Stimulated activated CD4-positive, alpha-beta T cell treated with anti-CD3 and anti-CD28 coated beads, Interleukin-4, amount 100 ng/mL, for 1 hour (primary cell): Measurements from ENCODE around the gene SLCO2A1.

Experiments
- DNase-seq: peaks from one replicate; pipeline ENCODE4 v3.0.0-alpha.2; 2020

SLCO2A1 gene

GRCh38 chr3:133944641-133945380 lies 84.9 kb downstream of the SLCO2A1 start:
- no peak for DNase-seq

GRCh38 chr3:133944181-133944580 lies 85.5 kb downstream of the SLCO2A1 start:
- DNase-seq = no peak

- no peak for DNase-seq
Observed at GRCh38 chr3:133943639-133944141, 86.0 kb downstream of the SLCO2A1 start.

DNA sequence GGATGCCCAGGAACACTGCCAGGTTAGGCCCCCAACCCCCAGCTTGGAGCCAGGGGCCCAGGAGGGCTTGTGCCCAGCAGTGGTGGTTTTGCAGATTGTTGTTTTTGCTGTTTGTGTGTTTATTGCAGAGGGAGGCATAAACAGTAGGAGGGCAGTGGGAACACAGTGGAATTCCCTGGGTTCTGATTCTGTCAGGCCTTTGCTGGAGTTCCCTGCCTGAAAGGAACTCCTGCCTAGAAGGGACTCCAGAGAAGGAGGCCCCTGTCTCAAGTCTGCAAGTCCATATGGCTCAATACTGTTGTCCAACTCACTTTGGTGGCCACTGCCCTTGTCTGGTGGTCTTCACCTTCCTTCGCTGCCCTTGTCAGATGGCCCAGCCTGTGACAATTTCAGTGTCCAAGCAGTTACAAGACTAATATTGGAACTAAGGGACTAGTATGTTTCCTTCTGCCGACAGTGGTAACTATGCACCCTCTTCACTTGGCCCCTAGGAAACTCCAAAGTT lies 86.6 kb downstream of the SLCO2A1 start:
- no peak for DNase-seq

- no peak for DNase-seq
Observed at GRCh38 chr3:133941415-133941821, 88.3 kb downstream of the SLCO2A1 start.

DNA sequence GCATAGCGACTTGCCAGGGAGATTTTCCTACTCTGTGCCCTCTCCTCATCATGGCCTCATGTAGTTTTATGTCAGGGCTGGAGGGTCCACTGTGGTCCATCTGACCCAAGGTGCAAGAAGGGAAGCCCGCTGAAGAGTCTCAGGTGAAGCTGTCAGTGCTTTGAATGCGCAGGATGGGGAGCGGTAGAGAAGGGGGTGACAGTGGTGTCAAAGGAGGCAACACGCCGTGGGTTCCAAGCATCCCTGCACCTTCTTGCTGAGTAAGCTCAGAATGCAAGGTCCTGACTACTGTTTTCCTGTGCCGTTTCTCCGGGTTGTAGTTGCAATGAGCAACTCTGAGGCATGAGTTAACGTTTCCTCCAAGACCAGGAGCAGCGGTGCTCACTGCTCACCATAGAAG lies 89.2 kb downstream of the SLCO2A1 start:
- no peak for DNase-seq

DNA sequence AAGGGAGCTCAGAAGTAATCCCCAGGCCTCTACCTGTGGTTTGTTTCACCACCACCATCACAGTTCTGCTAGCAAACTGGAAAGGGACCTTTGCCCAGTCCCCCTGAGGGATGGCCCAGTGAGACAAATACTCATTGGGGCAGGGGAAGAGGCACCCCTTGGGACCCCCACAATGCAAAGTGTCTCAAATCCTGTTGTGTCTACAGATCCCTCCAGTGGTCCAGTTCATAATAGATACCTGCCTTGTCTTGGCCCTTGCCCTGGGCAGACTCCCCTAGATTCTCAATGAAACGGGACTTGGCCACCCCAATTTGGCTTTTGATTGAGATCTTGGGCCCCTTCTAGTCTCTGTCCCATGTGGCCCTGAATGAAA lies 90.3 kb downstream of the SLCO2A1 start:
- no peak for DNase-seq

DNA sequence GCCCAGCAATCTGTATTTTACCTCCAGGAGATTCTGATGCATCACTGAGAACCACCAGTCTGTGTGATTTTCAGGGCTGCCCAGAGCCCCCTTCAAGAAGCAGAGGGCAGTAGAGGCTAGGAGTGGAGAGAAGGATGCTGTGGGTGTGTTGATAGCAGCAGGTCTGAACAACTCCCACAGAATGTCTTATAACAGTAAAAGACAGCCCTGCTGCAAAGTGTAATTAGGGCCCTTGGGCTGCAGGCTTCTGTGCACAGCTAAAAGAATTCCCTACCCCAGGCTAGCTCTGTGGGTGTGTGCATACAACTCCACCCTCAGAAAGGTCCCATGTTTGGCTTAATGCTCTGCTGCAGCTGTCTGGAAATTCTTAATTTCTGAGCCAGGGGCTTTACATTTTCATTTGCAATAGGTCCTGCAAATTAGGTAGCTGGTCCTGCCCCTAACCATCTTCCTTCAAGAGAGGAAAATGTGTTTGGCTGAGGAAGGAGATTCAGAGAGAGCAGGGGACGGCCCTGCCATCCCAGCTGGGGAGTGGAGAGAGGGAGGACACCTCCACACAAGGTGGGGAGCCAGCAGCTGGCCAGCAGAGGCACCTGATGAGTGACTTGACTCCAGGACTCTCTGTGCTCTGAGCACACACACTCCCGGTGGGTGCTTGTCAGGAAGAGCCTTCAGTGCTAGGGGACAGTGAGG lies 90.8 kb downstream of the SLCO2A1 start:
- no peak for DNase-seq

DNA sequence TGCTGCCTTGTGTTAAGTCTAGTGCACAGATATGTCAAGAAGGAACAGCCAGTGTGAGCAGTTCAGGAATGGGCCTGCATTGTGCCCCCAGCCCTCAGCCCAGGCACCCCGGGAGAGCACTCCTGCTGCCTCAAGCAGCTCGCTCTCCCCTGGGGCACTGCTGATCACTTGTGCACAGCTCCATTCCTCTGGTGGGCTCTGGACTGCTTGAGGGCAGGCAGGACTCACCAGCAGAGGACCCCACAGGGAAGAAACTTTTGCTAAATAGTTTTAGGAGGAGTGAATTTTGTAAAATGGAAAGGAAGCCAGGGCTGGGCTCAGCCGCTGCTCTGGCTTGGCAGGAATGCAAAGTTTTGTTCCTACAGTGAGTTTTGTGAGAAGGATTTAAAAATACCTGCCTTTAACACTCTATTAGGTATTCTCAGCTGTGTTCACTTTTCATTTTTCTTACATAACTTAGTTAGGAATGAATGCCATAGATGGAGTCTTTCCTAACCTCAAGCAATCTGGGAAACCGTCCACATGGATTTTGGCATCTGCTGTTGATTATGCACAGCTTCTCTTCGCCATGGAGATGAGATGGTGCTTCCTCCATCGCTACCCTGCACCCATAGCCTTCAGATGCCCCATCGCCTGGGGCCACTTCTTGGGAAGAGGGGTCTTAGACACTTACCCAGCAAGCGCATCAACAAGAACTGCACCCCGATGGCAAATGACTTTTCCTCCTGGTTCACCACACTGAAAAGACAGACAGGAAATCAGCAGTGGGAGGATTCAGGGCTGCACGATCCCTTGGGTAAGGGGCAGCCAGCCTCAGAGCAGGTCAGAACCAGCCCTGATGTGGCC lies 91.7 kb downstream of the SLCO2A1 start:
- no peak for DNase-seq

DNA sequence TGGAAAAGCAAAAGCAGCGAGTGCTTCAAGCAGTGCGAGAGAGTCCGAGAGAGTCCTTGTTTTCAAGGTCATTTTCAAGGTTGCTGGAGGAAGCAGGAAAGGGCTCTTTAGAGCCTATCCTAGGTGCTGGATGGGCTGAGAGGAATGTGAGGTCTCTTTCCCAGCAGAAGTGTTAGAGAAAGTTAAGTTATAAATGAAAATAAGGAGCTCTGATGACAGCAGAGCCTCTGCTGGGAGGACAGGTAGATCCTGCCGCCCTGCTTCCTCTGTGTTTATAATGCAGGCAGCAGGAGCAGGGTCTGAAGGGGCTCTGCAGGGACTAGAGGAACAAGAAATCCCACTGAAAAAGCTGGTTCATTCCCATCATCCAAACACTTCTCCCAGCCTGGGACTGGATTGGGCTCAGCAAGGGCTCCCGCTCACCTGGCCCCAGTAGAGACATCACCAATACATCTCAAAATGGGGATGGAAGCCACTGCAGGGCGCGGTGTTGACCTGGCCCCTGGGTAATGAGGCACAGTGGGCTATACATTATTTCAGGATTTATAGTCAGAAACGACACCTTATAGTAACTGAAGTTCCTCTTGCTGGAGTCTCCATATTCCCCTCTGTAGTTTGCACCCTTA lies 92.6 kb downstream of the SLCO2A1 start:
- no peak for DNase-seq

DNA sequence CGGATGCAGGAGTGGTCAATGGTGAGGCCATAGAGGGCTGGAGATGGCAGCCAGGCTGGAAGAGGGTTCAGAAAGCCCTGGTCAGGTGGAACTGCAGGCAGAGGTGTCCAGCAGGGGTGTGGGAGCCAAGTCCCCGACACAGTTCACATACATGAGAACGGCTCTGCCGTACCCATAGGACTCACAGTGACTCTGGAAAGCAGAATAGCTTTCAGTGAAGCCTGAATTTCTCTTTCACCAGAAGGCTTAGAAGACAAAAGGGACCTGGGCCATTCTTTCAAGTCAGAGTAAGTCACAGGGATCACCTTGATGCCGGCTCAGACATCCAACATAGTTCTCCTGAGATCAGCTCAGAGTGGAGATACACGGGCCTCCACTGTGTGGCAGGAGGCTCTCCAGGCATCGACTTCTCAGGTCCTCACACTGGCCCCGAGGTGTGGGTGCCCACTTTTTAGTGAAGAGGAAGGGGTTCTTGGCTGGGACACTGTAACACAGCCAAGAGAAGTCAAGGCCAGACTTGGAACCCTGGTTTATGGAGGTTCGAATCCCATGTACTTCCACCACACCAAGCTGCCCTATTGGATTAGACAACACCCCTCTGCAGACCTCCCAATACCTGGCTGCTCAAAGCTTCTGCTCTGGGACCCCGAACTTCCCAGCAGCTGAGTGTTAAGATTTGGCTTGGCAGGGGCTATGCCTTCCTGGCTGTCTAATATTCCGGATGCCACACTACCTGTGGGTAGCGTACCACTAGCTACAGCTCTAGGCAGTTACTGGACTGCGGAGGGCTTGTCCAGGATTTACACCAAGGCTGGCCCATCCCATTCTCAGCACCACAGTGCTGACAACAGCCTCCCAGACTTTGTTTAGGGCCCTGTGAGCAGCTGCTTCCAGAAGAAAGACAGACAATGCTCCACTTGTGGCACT lies 93.6 kb downstream of the SLCO2A1 start:
- DNase-seq = no peak

DNA sequence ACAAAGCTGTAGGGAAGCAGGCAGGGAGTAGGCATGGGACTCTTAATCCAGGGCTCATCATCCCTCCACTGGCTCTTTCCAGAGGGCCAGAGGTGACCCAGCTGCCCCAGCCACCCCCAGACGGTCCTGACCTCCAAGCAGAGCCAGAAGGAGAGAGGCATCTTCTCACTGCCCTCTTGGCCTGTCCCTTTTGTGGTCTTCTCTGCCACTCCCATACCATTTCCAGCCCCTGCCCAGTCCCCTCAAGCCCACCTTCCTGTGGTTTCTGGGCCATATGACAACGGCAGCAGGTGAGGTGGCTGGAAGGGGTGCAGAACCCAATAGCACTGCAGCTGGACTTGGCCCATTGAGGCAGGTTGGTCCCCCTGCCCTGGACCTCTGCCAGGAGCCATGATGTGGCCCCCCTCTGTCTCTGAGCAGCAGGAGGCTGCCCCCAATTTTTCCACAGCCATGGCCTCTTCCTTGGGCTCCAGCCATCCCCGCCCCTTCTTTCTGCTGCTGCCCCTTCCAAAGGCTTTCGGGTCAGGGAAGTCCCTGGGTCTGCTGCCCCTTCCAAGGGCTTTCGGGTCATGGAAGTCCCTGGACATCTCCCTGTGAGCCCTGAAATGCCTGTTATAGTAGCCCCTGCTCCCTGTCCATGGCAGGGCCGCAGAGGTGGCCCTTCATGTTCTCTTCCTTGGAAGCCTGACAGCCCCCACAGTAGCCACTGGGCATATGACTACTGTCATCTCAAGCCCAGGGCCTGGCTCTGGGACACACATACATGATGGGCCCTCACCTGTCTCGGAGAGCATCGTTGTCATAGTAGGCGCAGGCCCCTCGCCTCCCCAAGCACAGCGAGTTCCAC lies 94.5 kb downstream of the SLCO2A1 start:
- DNase-seq = no peak

- no peak for DNase-seq
Observed at GRCh38 chr3:133934073-133934970, 95.4 kb downstream of the SLCO2A1 start.

DNA sequence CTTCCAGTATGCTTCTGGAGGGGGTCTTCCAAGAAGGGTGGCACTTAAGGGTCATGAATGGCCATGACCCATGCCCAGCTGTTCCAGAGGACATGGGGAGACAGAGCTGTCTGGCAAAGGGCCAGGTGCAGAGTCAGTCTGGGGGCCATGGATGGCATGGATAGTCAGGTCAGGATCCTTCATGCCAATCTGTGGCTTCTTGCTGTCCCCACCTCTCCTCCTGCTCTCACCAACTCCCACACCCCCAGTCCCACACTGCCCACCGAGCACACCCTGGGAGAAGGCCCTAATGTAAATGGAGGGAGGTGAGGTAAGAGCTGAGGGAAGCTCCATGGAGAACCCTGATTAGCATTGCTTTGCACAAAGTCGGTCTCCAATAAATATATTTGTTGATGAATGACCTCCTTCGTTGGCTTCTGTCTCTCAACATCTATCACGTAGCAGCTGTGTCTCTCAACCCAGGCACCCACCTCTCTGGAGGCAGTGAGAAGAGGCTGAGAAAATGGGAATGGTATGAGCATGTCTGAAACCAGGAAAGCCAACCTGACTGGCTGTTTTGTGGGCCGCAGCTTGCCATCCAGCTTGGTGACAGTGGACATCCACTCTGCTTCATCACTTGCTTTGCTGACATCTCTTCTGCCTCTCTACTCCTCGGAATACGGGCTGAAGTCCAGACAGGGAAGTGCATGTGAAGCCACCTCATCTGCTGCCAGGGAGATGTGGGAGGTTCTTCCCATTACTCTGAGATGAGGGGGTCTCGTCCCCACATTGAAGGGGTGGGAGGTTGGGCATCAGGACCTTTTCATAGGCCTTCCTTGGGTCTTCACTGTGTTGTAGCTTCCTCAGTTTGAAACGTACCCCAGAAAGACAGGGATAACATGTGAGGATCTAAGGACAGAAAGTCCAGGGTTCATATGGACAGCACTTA lies 96.4 kb downstream of the SLCO2A1 start:
- DNase-seq = no peak

- DNase-seq = no peak
Observed at GRCh38 chr3:133932009-133932408, 97.7 kb downstream of the SLCO2A1 start.

DNA sequence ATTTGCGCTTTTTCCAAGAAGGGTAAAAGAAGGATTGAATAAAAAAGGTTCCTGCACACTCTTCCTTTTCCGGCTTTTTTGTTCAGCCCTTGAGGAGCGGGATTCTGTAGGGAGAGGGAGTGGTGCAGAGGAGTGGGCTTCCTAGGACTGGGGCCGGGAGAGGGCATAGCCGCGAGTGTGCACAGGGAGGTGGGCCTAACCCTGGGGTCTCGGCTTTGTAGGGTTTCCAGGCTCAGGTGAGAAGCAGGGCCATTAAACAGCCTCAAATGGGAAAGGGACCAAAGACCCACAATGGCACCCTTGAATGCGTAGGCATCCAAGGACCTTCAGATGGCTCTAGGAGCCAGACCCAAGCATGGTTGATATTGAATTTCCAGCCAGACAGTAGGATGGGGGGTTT lies 98.6 kb downstream of the SLCO2A1 start:
- DNase-seq = no peak

DNA sequence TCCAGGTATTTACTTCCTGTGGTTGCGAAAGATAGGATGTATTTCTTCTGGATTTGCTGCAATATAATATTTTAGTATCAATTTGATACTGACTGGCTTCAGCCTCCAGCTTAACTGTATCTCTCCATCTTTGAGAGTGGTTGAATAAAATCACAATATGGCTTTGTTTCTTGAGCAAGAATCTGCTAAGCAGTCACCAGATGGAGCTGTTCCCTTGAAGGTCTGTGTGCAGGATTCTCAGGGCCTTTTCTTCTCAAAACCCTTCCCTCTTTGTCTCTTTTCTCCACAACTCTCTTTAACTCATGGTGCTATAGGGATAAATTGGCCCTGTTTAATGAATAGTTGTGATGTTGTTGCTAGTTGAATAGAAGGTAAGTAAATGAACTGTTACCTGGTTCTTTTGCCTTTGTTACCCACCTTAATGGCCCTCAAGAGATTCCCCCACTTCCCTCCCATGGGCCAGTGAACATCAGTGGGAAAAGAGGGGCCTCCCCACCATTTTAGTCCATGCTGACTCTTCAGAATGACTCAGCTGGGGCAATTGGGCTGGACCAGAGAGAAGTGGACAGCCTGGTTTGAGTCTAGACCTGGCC lies 99.3 kb downstream of the SLCO2A1 start:
- no peak for DNase-seq
